H9 (cell line): Measurements from ENCODE around the gene DMD. TPM values are rescaled to one million over a fixed set of nuclear protein-coding genes. Genes with fewer than 3 reads are reported as not detected.

Experiments used
- DNase-seq: peaks from one replicate; pipeline ENCODE4 v3.0.0-alpha.2; 2017
- H2AFZ ChIP-seq: one replicate; pipeline ENCODE4 v1.6.1; 2013; ENCODE audit warnings: mild to moderate bottlenecking, low read length, control low read depth, moderate library complexity
- H2AK5ac ChIP-seq: 2 replicates; pipeline ENCODE4 v1.6.1; 2013; ENCODE audit warnings: low read length, control low read depth, mixed read lengths; ENCODE audit not compliant: insufficient read length
- H2BK120ac ChIP-seq: one replicate; pipeline ENCODE4 v1.6.1; 2013; ENCODE audit warnings: low read depth, mild to moderate bottlenecking, low read length, control low read depth, inconsistent platforms; ENCODE audit not compliant: poor library complexity, severe bottlenecking
- H2BK12ac ChIP-seq: 2 replicates; pipeline ENCODE4 v1.6.1; 2013; ENCODE audit warnings: low read length, control low read depth, mixed read lengths, low read depth; ENCODE audit not compliant: insufficient read length
- H2BK15ac ChIP-seq: 2 replicates; pipeline ENCODE4 v1.6.1; 2013; ENCODE audit warnings: low read depth, low read length, control low read depth
- H2BK20ac ChIP-seq: one replicate; pipeline ENCODE4 v1.6.1; 2013; ENCODE audit warnings: low read depth, mild to moderate bottlenecking, low read length, control low read depth, inconsistent platforms; ENCODE audit not compliant: poor library complexity, severe bottlenecking
- H2BK5ac ChIP-seq: 2 replicates; pipeline ENCODE4 v1.6.1; 2013; ENCODE audit warnings: low read length, control low read depth, mixed read lengths; ENCODE audit not compliant: insufficient read length
- H3K14ac ChIP-seq: 2 replicates; pipeline ENCODE4 v1.6.1; 2013; ENCODE audit warnings: low read length, control low read depth; ENCODE audit not compliant: insufficient read depth
- H3K18ac ChIP-seq: 2 replicates; pipeline ENCODE4 v1.6.1; 2013; ENCODE audit warnings: low read depth, mild to moderate bottlenecking, mixed read lengths, low read length, control low read depth; ENCODE audit not compliant: insufficient read length
- H3K23ac ChIP-seq: 2 replicates; pipeline ENCODE4 v1.6.1; 2013; ENCODE audit warnings: low read length, control low read depth, mixed read lengths, low read depth; ENCODE audit not compliant: insufficient read length
- H3K23me2 ChIP-seq: 2 replicates; pipeline ENCODE4 v1.6.1; 2013; ENCODE audit warnings: low read depth, mild to moderate bottlenecking, mixed read lengths, low read length, control low read depth; ENCODE audit not compliant: insufficient read length, poor library complexity, severe bottlenecking
- H3K27ac ChIP-seq: 2 replicates; pipeline ENCODE4 v1.5.1; 2013; ENCODE audit warnings: low read length, control low read depth, mixed read lengths, low read depth; ENCODE audit not compliant: insufficient read length
- H3K27me3 ChIP-seq: 2 replicates; pipeline ENCODE4 v1.6.1; 2013; ENCODE audit warnings: low read length, control low read depth, inconsistent platforms; ENCODE audit not compliant: insufficient read depth
- H3K4ac ChIP-seq: 2 replicates; pipeline ENCODE4 v1.6.1; 2013; ENCODE audit warnings: low read depth, mild to moderate bottlenecking, control low read depth, inconsistent platforms, low read length, moderate library complexity
- H3K4me1 ChIP-seq: 2 replicates; pipeline ENCODE4 v1.6.1; 2013; ENCODE audit warnings: low read length, control low read depth, inconsistent platforms; ENCODE audit not compliant: insufficient read depth
- H3K4me2 ChIP-seq: 2 replicates; pipeline ENCODE4 v1.6.1; 2013; ENCODE audit warnings: low read length, control low read depth, mixed read lengths; ENCODE audit not compliant: insufficient read length, insufficient read depth
- H3K56ac ChIP-seq: 2 replicates; pipeline ENCODE4 v1.6.1; 2013; ENCODE audit warnings: low read depth, mild to moderate bottlenecking, mixed read lengths, low read length, control low read depth; ENCODE audit not compliant: insufficient read length
- H3K79me1 ChIP-seq: 2 replicates; pipeline ENCODE4 v1.6.1; 2013; ENCODE audit warnings: low read depth, mild to moderate bottlenecking, moderate library complexity, low read length, control low read depth, inconsistent platforms; ENCODE audit not compliant: insufficient read depth, poor library complexity, severe bottlenecking
- H3K79me2 ChIP-seq: 2 replicates; pipeline ENCODE4 v1.6.1; 2013; ENCODE audit warnings: low read length, control low read depth, inconsistent platforms; ENCODE audit not compliant: insufficient read depth
- H3K9ac ChIP-seq: 2 replicates; pipeline ENCODE4 v1.6.1; 2013; ENCODE audit warnings: low read length, control low read depth, mixed read lengths; ENCODE audit not compliant: insufficient read length; ENCODE audit errors: extremely low read depth
- H3K9me3 ChIP-seq: one replicate; pipeline ENCODE4 v1.6.1; 2013; ENCODE audit warnings: low read depth, low read length, inconsistent platforms; ENCODE audit not compliant: control insufficient read depth
- H3T11ph ChIP-seq: one replicate; pipeline ENCODE4 v1.6.1; 2013; ENCODE audit warnings: mild to moderate bottlenecking, low read length, control low read depth, inconsistent platforms
- H4K20me1 ChIP-seq: one replicate; pipeline ENCODE4 v1.6.1; 2013; ENCODE audit not compliant: control insufficient read depth, insufficient read length, insufficient read depth
- H4K5ac ChIP-seq: 2 replicates; pipeline ENCODE4 v1.6.1; 2013; ENCODE audit warnings: low read depth, mild to moderate bottlenecking, mixed read lengths, low read length, control low read depth; ENCODE audit not compliant: insufficient read length
- H4K8ac ChIP-seq: replicated peaks from 2 replicates; pipeline ENCODE4 v1.6.1; 2013; ENCODE audit warnings: low read length, control low read depth, mixed read lengths, low read depth; ENCODE audit not compliant: insufficient read length
- H4K91ac ChIP-seq: 2 replicates; pipeline ENCODE4 v1.6.1; 2013; ENCODE audit warnings: low read depth, mild to moderate bottlenecking, moderate library complexity, mixed read lengths, low read length, control low read depth; ENCODE audit not compliant: insufficient read length
- H3K27ac Mint-ChIP-seq, 3 experiments: 2 replicates in 2 of 3; 3 replicates in 1 of 3; pipeline ENCODE4 v1.8.0; 2020 to 2021; ENCODE audit warnings: mixed read lengths in 3 of 3, mild to moderate bottlenecking in 1 of 3, moderate library complexity in 1 of 3
- H3K27me3 Mint-ChIP-seq: 2 replicates; pipeline ENCODE4 v1.8.0; 2021; ENCODE audit warnings: low read depth, mild to moderate bottlenecking, moderate library complexity, mixed read lengths
- H3K36me3 Mint-ChIP-seq, 3 experiments: 2 replicates in 2 of 3; 3 replicates in 1 of 3; pipeline ENCODE4 v1.8.0; 2020 to 2021; ENCODE audit warnings: low read depth in 3 of 3, mixed read lengths in 3 of 3; ENCODE audit not compliant: insufficient read depth in 1 of 3
- H3K4me1 Mint-ChIP-seq, 2 experiments: 2 replicates each; pipeline ENCODE4 v1.8.0; 2020; ENCODE audit warnings: mixed read lengths in 2 of 2
- H3K4me3 Mint-ChIP-seq, 2 experiments: 2 replicates in 1 of 2; 3 replicates in 1 of 2; pipeline ENCODE4 v1.8.0; 2020 to 2021; ENCODE audit warnings: mild to moderate bottlenecking in 2 of 2, mixed read lengths in 2 of 2, moderate library complexity in 1 of 2
- H3K9me3 Mint-ChIP-seq, 2 experiments: 2 replicates in 1 of 2; 3 replicates in 1 of 2; pipeline ENCODE4 v1.8.0; 2020; ENCODE audit warnings: mild to moderate bottlenecking in 2 of 2, mixed read lengths in 2 of 2, moderate library complexity in 1 of 2
- CTCF ChIP-seq: fragments of 200-600 bp; sonication (generic); conservative IDR thresholded peaks from 3 replicates; pipeline ENCODE4 v1.8.0; 2021; ENCODE audit warnings: antibody characterized with exemption, mild to moderate bottlenecking
- WGBS: extraction: QIAGEN DNeasy Blood & Tissue Kit; methylation state at CpG from one replicate; pipeline ENCODE4 v1.1.7; 2013; ENCODE audit warnings: missing lambda C conversion rate, low lambda C conversion rate, mixed read lengths; ENCODE audit not compliant: insufficient read length; ENCODE audit errors: extremely low coverage; 5-methylcytosine and 5-hydroxymethylcytosine counted together
- total RNA-seq: library from RNA; stranded (reverse); gene quantifications from 2 replicates; pipeline ENCODE4 v1.2.1, GENCODE V29; 2021

The DMD gene
- total RNA-seq, 1 experiment from 2014 or later: 3.8 TPM

GRCh38 chrX:31138124-31138523 lies 2073.2 kb downstream of the DMD start:
- H2BK12ac ChIP-seq: no peak overlapping the region
- no peaks in the 10 kb centered on the region; the same call in 1 of the 2 replicates for H3K27me3 Mint-ChIP-seq
- no peak for DNase-seq
- no peaks in the 10 kb centered on the region for H3K79me1 ChIP-seq
- H3K27ac ChIP-seq: no peak overlapping the region
- no peak overlapping the region for H4K8ac ChIP-seq
- H4K20me1 ChIP-seq: no peaks in the 10 kb centered on the region
- H3K4me2 ChIP-seq: no peak overlapping the region
- no peaks in the 10 kb centered on the region; the same call in 1 of the 2 replicates for H3K4me1 ChIP-seq
- no peak overlapping the region for H3K4me3 Mint-ChIP-seq
- peaks cover 8% of the 10 kb centered on the region for H3K9me3 ChIP-seq
- no peak overlapping the region for H4K5ac ChIP-seq
- no peak overlapping the region for H2BK15ac ChIP-seq
- no peaks in the 10 kb centered on the region for H3K23me2 ChIP-seq
- H3K18ac ChIP-seq: no peak overlapping the region
- H3T11ph ChIP-seq: no peak overlapping the region
- H3K4ac ChIP-seq: no peak overlapping the region
- no peak overlapping the region for H3K14ac ChIP-seq
- no peak overlapping the region for H3K9ac ChIP-seq
- no peak overlapping the region for H2BK120ac ChIP-seq
- no peak overlapping the region for H2AFZ ChIP-seq
- H3K4me1 Mint-ChIP-seq: peaks cover 0 to 12% of the 10 kb centered on the region in 2 experiments; a peak in 2 of 4 replicates
- no peak overlapping the region for H3K56ac ChIP-seq
- no peak overlapping the region; a peak in 1 of 7 replicates for H3K27ac Mint-ChIP-seq
- H3K36me3 Mint-ChIP-seq: peaks cover 13 to 31% (median 20%) of the 10 kb centered on the region in 3 experiments
- no peak overlapping the region for H2AK5ac ChIP-seq
- H2BK5ac ChIP-seq: no peak overlapping the region
- H2BK20ac ChIP-seq: no peak overlapping the region
- TF ChIP-seq CTCF: no peak
- no peak overlapping the region for H3K23ac ChIP-seq
- H3K27me3 ChIP-seq: no peaks in the 10 kb centered on the region
- WGBS: no CpG with 5 or more reads among the region's 2 CpGs
- H3K9me3 Mint-ChIP-seq: peaks cover 57 to 62% of the 10 kb centered on the region in 2 experiments
- no peaks in the 10 kb centered on the region for H3K79me2 ChIP-seq
- no peak overlapping the region for H4K91ac ChIP-seq
